Smooth muscle cell of the brain vasculature (primary cell): ENCODE results near the gene DLX4.
A peak's percentile ranks its signal among the peaks of the same experiment; 100 is the strongest.

Source experiments
- DNase-seq: peaks from one replicate; pipeline ENCODE4 v3.0.0-alpha.2; 2012; ENCODE audit warnings: low read depth, low spot score

DLX4 gene

GRCh38 chr17:49969134-49969759, at the start of gene DLX4:
Gene DLX4, plus strand, starts transcription at chr17:49969190. Its CDS starts 279 bp downstream, at chr17:49969469.
- no peak for DNase-seq

- DNase-seq: no peak
Observed at GRCh38 chr17:49920030-49920769, 48.8 kb upstream of the DLX4 start.

GRCh38 chr17:49922095-49922494, 46.9 kb upstream of the DLX4 start:
- peak; percentile 31 for DNase-seq

GRCh38 chr17:49924116-49924515, 44.9 kb upstream of the DLX4 start:
- no peak for DNase-seq

GRCh38 chr17:49924589-49924988, 44.4 kb upstream of the DLX4 start:
- no peak for DNase-seq

GRCh38 chr17:49925921-49926320, 43.1 kb upstream of the DLX4 start:
- DNase-seq: no peak

- no peak for DNase-seq
Observed at GRCh38 chr17:49926886-49927285, 42.1 kb upstream of the DLX4 start.

- DNase-seq: no peak
Observed at GRCh38 chr17:49928126-49928800, 40.7 kb upstream of the DLX4 start.

- DNase-seq: no peak
Observed at GRCh38 chr17:49928837-49929475, 40.0 kb upstream of the DLX4 start.

GRCh38 chr17:49930880-49931279, 38.1 kb upstream of the DLX4 start:
- DNase-seq: no peak

GRCh38 chr17:49931416-49932137, 37.4 kb upstream of the DLX4 start:
- no peak for DNase-seq

- DNase-seq: no peak
Observed at GRCh38 chr17:49932138-49932723, 36.8 kb upstream of the DLX4 start.

- DNase-seq: no peak
Observed at GRCh38 chr17:49932901-49933300, 36.1 kb upstream of the DLX4 start.

- no peak for DNase-seq
Observed at GRCh38 chr17:49935526-49936210, 33.3 kb upstream of the DLX4 start.

- DNase-seq: no peak
Observed at GRCh38 chr17:49936386-49936785, 32.6 kb upstream of the DLX4 start.

GRCh38 chr17:49939318-49939717, 29.7 kb upstream of the DLX4 start:
- no peak for DNase-seq

GRCh38 chr17:49941427-49941826, 27.6 kb upstream of the DLX4 start:
- no peak for DNase-seq

- DNase-seq: no peak
Observed at GRCh38 chr17:49942947-49943346, 26.0 kb upstream of the DLX4 start.

GRCh38 chr17:49944273-49944870, 24.6 kb upstream of the DLX4 start:
- DNase-seq: no peak

GRCh38 chr17:49946208-49946607, 22.8 kb upstream of the DLX4 start:
- DNase-seq: no peak
